ENCODE data around the gene SLC6A16. TPM values are rescaled to one million over a fixed set of nuclear protein-coding genes. Genes with fewer than 3 reads are reported as not detected.

Gene SLC6A16
- total and polyA plus RNA-seq, 2 of the 8 experiments (the other 6 are each of a cell fraction or from before 2014, with no cell fraction given): 1.1 to 1.5 TPM

- Histone ChIP-seq H3K23me2 (ENCODE audit: low read depth, low read length) (peaks cover 13% of the 10 kb centered on the region), H3K4me2 (ENCODE audit: insufficient read depth in 1 of 2, low read depth in 2 of 2, low read length in 2 of 2) (no peak overlapping the region; a peak in 1 of 4 replicates), H3K23ac (ENCODE audit: insufficient read length) (no peak overlapping the region), H3K56ac (replicated peaks; ENCODE audit: insufficient read length, low read depth, low read length) (no peak overlapping the region), H3K27me3 (replicated peaks in 1 of 4; ENCODE audit: control insufficient read depth in 3 of 4, extremely low read depth in 1 of 4, insufficient read depth in 3 of 4, low read length in 3 of 4) (peaks cover 0 to 10% (median 3%) of the 10 kb centered on the region in 4 experiments; a peak in 4 of 7 replicates), H3K18ac (ENCODE audit: extremely low read depth, low read length) (no peak overlapping the region), H3K4me3 (ENCODE audit: extremely low read depth in 1 of 4, insufficient read depth in 2 of 4, low read depth in 3 of 4, low read length in 4 of 4) (no peak overlapping the region), H4K20me1 (replicated peaks in 1 of 2; ENCODE audit: control insufficient read depth in 1 of 2, insufficient read depth in 2 of 2, low read length in 2 of 2) (peaks cover 2 to 17% of the 10 kb centered on the region in 2 experiments), H2AFZ (ENCODE audit: low read length) (no peak overlapping the region), H3K79me1 (ENCODE audit: low read depth, low read length) (no peaks in the 10 kb centered on the region), H3K79me2 (ENCODE audit: control insufficient read depth in 1 of 2, insufficient read depth in 2 of 2, low read length in 2 of 2) (no peaks in the 10 kb centered on the region), H3K4ac (replicated peaks; ENCODE audit: insufficient read length, low read depth, low read length) (peak overlapping the region; percentile 74), H4K8ac (ENCODE audit: extremely low read depth, insufficient read depth, low read length) (no peak overlapping the region), H2BK5ac (ENCODE audit: low read depth, low read length) (no peak overlapping the region), H3K9ac (replicated peaks in 1 of 4; ENCODE audit: extremely low read depth in 1 of 4, low read depth in 3 of 4, low read length in 3 of 4) (no peak overlapping the region), H2BK20ac (ENCODE audit: low read length) (no peak overlapping the region), H4K5ac (ENCODE audit: insufficient read length, low read depth, low read length) (no peak overlapping the region), H3K9me3 (ENCODE audit: insufficient read depth in 2 of 2, low read depth in 1 of 2, low read length in 1 of 2) (no peaks in the 10 kb centered on the region), H3K27ac (ENCODE audit: low read depth, low read length) (no peak overlapping the region), H3K36me3 (ENCODE audit: control insufficient read depth in 2 of 4, insufficient read depth in 4 of 4, low read length in 3 of 4) (peaks cover 3 to 11% (median 8%) of the 10 kb centered on the region in 4 experiments; a peak in 7 of 8 replicates), H2BK120ac (replicated peaks; ENCODE audit: low read depth, low read length) (no peak overlapping the region), H3K14ac (ENCODE audit: insufficient read length) (no peak overlapping the region), H3K4me1 (replicated peaks in 1 of 4; ENCODE audit: control insufficient read depth in 3 of 4, insufficient read depth in 4 of 4, low read length in 3 of 4) (peaks cover 0 to 17% (median 10%) of the 10 kb centered on the region in 4 experiments; a peak in 6 of 7 replicates), H2AK5ac (ENCODE audit: low read depth, low read length) (no peak overlapping the region), H2BK12ac (ENCODE audit: low read depth, low read length) (no peak overlapping the region), H4K91ac (replicated peaks; ENCODE audit: insufficient read length, low read length) (no peak overlapping the region), H2BK15ac (ENCODE audit: low read length) (no peak overlapping the region)
- ChIA-PET CTCF (ENCODE audit: partially characterized antibody) (interaction anchor here (0.5 to 2.5 kb wide), 7 partner anchors 8 to 111 kb away, joined by 3 to 9 read pairs (median 6); no protein-coding TSS in a partner anchor), POLR2A (ENCODE audit: partially characterized antibody) (interaction anchor here (0.6 to 6.9 kb wide), 12 partner anchors 9 to 99 kb away, joined by 3 to 63 read pairs (median 4); partner anchors contain the start of genes DKKL1 and TEAD2)
- WGBS, 2 experiments (ENCODE audit: extremely low coverage in 1 of 2, insufficient coverage in 1 of 2, insufficient read length in 1 of 2, insufficient replicate concordance in 2 of 2, low coverage in 1 of 2, low lambda C conversion rate in 2 of 2, missing lambda C conversion rate in 1 of 2): 91% methylated on average over 9 of the region's 10 CpGs; no CpG with 5 or more reads in 1 of the 2 experiments
- FAIRE-seq (no peak), DNase-seq (ENCODE audit: low read depth in 1 of 2, low spot score in 2 of 2) (no peak)
- TF ChIP-seq KDM1A (IDR thresholded peaks at IDR 0.05; ENCODE audit: borderline replicate concordance, low read length) (no peak), CBX5 (IDR thresholded peaks at IDR 0.05; ENCODE audit: low read depth, low read length) (no peak), ATF2 (IDR thresholded peaks at IDR 0.05; ENCODE audit: low read length) (no peak), POLR2AphosphoS5 (IDR thresholded peaks at IDR 0.05; ENCODE audit: low read depth, low read length) (no peak), TCF12 (IDR thresholded peaks at IDR 0.05; ENCODE audit: low read depth, low read length) (no peak), CTCF (IDR thresholded peaks at IDR 0.05; ENCODE audit: control extremely low read depth in 1 of 3, insufficient read depth in 1 of 3, low read depth in 1 of 3, low read length in 3 of 3) (no peak), CHD1 (IDR thresholded peaks at IDR 0.05; ENCODE audit: low read depth, low read length) (no peak)
Measured at GRCh38 chr19:49336482-49337266, 11.7 kb upstream of the SLC6A16 start.

Data from H1 (cell line).